GM04504 (cell line): ENCODE data around the gene CDR2L.
"Not testable (repeated sequence)": the region's sequence is repeated elsewhere in the genome, so short reads cannot be mapped to it uniquely, and the experiment has no call there.

ENCODE experiments used
- DNase-seq: peaks from one replicate; pipeline ENCODE4 v3.0.0-alpha.2; 2012; ENCODE audit warnings: low read depth

CDR2L gene

DNA sequence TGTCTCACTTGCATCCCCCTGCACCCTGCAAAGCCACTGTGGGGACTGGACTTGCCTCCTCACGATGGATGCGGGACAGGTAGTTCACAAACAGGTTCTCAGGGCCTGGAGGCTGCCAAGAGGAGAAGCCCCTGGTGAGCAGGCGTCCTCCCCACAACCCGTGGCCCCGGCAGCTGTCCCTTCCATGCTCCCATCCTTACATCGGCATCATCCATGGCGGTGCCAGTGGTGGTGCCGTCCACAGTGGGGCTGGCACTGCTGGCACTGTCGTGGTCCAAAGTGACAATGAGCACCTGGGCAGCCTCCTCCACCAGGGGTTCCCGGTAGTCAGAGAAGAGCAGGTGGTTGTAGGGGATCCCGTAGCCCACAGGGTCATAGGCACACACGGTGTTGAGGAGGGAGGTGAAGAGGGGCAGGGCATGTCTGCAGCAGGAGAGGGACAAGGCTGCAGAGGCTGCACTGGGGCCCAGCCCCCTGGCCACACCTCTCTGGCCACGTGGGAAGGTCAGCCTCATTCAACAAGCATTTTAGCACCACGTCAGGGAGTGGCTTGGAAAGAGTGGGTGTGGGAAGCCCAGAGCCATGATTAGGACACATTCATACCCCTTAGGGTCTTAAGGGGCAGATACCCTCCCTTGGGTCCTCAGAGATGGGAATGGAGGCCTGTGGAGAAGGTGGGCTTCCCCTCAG lies 27.5 kb upstream of the CDR2L start:
- no peak for DNase-seq

DNA sequence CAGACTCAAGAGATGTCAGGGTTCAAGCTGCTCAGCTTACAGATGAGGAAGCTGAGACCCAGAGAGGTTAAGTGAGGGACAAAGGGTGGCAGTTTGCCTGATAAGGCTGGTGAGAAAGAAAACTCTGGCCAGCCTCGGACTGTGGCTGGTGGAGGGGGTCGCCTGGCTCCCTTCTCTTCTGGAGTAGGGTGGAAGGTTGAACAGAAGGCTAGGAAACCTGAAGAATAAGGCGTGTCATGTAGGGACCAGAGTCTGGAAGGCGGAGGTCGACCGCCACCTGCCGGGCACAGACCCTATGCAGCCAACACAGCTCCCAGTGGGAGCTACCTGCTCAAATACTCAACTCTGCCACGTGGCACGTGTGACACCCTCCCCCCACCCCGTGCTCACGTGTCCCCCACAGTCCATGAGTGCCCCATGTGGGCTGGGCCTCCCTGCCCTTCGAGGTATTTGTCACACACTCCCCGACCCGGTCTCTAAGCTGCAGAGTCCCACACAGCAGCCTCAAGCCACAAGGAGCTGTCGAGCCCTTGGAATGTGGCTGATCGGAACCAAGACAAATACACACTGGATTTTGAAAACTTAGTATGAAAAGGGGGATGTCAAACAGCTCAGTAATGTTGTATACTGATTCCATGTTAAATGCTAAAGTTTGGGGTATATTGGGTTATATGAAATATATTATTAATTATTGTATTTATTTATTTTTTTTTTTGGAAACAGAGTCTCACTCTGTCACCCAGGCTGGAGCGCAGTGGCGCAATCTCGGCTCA lies 26.7 kb upstream of the CDR2L start:
- DNase-seq: no peak

DNA sequence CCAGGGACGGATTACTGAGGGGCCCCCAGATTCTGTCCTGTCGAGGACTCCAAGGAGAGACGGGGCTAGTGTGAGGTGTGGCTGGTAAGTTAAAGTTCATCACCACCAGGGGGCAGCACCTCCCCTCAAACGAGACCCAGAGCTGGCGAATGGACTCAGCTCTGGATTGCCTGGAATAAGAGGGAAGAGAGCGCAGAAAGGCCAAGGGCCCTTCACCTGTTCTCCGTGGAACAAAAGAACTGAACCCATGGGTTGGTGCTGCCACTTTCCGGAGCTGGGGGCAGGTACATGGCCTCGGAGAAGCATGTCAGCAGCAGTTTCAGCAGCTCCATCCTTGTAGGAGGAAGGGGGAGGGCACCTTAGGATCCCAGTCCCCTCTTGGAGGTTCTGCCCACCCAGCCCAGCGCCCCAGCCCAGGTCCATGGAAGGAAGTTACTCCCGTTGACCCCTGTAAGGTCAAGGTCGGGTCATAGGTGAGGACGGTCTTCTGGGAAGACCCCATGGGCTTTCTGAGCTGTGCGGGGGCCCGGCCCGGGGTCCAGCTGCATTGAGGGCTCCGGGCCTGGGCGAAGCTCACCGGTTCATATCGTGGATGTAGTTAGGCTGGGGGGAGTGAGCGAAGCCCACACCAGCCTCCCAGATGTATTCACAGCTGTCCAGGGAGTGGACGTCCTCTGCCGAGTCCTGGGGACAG lies 25.6 kb upstream of the CDR2L start:
- DNase-seq: peak; percentile 72

DNA sequence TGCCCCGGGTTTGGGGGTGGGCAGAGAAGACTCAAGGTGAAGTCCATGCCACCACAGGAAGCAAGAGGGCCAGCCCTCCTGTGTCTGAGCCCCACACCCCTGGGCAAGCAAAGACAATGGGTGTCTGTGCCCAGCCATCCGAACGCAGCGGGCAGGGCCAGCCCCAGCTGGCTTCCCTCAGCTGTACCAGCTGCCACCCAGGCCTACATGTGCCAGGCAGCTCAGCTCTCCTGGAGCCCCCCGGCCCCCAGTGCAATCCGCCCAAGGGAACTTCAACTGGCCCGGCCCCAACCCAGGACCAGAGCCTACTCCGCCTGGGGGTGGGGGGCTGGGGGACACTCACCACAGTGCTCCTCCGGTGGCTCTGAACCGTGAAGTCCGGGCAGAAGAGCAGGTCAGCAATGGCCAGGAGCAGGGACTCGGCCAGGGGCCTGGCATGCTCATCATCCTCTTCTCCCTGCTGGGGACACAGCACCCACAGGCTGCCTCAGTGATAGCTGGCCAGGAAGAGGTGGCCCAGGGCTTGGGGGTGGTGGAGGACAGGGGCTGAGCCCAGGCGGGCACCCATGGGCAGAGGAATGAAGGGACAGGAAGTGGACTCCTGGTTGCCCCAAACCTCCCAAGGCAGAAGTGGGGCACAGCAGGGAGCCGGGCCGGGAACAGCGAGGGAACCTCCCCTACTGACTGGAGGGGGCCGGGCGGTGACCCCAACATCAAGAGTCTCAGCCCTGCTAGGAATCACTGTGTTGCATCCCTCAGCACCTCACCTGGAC lies 24.6 kb upstream of the CDR2L start:
- no peak for DNase-seq

DNA sequence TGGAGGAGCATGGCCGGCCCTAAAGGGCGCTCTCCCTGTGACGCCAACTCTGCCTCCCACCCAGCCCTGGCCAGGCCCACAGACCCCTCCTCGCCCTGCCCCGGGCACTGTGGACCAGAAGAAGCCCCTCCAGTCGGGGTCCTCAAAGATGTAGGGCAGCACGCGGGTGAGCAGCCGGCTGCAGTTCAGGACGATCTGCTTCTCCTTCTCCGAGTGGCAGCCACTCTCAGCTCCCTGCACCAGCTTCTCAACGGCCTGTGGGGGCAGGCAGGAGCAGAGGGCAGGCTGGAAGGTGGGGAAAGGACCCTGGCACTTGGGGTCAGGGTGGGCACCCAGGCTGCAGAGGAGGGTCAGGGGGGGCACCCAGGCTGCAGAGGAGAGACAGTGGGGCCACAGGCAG lies 23.8 kb upstream of the CDR2L start:
- no peak for DNase-seq

DNA sequence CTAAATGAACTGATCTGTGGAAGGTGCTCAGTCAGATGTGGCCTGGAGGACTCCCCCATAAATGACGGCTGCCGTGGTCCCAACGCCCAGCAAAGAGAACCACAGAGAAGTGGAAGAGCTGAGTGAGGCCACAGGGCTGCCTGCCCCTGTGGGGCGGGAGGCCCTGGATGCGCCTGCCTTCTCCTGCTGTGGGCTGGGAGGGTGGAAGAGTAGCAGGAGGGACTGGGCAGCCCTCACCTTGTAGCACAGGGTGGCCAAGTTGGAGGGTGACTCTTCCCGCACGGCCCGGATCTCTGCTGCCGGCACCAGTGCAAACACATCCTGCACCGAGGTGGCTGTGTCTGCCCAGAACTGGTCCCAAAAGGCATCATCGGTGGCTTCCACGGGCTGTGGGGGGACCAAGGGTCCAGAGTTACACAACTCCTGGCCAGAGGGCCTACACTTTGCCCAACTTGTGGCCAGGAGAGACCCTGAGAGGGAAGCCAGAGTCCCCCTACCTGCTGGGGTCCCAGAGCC lies 23.1 kb upstream of the CDR2L start:
- no peak for DNase-seq

DNA sequence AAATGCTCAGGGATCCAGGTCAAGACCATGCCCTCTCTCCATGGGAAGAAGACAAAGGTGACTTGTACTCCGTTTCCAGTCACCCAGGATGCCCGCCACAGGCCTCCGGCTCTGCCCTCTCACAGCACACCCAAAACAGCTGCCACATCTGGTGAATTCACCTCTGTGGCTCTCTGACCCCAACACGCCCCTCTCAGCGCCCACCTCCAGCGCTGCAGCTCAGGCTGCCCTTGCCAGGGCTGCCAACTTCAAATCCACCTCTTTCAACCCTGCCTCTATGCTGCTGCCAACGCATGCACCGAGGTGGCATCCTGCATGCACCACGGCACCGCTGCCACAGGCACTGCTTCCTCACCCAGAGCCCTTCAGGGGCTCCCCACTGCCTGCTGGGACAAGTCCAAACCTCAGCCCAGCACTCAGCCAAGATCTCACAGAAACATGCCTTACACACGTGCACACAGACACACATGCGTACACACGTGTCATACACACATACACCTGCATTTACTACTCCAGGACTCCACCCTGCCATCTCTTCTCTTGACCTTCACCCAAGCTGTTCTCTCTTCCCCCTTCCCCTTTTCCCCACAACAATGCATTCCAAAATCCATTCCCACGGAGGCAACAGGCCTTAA lies 22.3 kb upstream of the CDR2L start:
- no peak for DNase-seq

DNA sequence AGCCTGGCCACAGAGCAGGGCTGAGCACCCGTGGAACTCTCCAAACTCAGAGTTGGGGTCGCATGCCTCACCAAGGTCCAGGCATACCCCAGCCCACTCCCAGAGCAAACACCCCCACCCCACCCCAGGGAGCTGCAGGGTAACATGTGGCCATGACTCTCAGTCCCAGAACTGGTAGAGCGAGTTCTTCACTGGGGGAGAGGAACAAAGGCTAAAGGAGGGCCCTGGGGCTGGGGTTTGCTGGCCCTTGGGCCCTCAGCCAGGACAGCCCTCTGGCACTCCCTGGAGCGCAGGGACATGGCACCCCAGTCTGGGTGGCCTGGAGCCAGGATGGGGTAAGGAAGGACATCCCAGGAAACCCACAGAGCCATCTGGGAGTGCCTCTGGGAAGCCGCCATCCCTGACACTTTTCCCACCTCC lies 19.1 kb upstream of the CDR2L start:
- no peak for DNase-seq

DNA sequence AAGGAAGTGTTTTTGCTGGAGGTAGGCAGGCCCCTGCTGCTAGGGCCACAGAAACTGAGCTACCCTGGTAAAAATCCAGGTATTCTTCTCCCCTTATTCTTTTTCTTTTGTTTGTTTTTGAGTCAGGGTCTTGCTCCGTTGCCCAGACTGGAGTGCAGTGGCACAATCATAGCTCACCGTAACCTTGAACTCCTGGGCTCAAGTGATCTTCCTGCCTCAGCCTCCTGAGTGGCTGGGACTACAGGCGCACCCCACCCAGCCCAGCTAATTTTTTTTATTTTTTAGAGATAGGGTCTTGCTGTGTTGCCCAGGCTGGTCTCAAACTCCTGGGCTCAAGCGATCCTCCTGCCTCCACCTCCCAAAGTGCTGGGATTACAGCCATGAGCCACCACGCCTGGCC lies 17.9 kb upstream of the CDR2L start:
- not testable (repeated sequence) for DNase-seq

DNA sequence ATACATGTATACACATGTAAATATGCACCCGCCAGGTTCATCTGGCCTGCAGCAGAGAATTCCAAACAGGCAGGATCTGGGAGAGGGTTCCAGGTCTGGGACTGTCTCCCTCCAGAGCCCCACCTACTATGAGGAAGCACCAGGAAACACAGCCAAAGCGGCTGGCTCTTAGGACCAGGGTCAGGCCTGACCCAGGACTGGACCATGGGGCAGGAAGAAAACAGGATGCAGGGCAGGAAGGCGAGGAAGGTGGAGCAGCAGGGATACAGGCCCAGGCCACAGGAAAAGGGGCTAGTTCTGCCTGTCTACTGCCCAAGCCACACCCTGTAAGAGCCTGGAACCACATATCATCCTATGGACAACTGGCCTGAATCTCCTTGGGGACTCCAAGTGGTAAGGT lies 17.0 kb upstream of the CDR2L start:
- no peak for DNase-seq

DNA sequence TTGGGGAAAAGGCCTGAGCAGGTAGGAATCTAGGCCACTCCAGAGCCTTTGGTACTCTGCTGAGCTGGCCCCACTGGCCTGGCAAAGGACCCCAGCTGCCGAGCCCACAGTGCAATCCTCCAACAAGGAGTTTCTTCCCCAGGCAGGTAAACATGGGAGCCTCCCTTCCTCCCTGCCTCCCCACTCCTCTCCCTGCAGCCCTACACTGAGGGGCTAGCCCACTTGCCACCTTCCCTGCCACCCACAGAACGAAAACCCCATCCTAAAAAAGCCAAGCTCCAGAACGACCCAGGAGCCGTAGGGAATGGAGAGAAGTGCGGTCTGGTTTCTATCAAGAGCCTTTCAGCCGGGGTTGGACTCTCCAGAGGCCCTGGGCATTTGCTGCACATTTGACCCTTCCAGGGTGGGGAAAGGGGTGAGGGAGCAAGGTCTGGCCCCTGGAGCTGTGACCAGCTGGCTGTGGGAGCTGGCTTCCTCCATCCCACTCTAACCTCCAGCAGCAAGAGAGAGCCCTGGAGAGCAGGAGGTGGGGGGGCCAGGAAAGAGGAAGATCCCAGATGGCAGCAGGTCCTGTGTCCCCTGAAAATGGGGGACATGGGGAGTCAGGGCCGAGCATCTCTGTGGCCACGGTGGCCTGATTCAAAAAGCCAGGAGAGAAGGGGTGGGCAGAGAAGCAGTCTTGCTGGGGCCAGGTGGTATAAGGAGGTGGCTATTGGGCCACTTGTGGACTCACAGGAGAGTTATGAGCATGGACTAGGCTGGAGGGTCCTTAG lies 16.2 kb upstream of the CDR2L start:
- no peak for DNase-seq

DNA sequence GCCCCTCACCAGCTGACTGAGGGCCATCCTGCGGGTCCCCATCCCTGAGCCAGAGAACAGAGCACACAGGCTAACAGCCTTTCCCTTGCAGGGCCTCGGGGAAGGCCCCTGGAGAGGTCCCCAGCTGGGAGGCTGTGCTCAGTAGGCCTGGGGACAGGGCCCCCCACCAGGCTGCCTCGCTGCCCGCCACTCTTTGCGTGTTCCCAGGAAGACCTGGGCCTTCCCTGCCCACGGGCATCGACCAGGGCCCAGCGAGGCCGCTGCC lies 15.7 kb upstream of the CDR2L start:
- DNase-seq: no peak

DNA sequence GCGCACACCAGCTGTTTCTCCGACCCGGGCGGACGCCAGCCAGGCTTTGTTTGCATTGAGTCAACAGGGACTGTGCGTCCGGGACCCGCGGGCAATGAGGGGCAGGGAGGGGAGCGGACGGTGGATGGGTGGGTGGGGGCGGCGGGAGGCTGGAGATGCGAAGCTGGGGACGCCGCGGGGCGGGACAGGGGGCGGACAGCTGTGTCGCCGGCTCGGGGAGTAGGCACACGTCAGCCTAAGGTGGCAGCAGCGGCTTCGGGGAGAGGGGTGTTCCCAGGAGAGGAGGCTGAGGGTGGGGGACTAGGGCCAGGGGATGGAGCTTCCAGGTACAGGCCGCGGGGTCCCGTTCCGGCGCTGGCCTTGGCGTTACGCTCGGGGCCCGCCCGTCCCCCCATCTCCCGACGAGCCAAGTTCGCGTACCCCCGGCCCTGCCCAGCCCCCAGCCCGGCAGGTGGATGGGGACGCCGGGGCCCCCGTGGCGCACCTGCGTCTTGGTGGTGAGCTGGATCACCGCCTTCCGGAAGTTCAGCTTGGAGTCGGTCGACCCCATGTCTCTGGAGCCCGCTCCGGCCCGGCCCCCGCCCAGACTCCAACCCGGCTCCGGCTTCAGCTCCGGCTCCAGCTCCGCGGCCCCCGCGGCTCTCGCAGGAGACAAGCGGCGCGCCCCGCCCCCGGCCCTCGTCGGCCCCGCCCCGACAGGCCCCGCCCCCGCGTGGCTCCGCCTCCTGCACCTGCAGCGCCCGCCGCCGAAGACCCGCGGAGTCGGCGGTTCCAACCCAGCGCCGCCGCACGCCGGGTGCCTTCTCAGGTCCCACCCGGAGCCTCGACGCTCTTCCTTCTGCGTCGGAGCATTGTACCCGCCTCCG lies 15.1 kb upstream of the CDR2L start, which contains the start of gene HID1:
TSS of gene HID1 (minus strand) at position 653 of the 866 bp plus-strand sequence. CDS start at position 550, 103 bp downstream.
- DNase-seq: no peak

DNA sequence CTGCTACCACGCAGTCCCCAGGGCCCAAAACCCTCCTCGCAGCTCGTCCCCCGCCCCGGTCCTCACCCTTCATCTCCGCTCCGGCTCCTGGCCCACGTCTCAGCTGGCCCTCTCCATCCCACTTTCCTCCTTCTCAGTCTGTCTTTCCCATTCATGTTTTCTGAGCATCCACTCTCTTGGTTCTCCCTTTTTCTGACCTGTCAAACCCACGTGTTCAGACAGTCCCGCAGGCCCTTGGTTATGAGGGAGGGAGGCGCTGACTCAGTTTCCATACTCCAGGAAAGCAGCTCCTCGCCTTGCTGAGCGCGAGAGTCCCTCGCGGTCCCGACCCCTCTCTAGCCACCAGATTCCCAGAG lies 14.5 kb upstream of the CDR2L start:
- DNase-seq: no peak

DNA sequence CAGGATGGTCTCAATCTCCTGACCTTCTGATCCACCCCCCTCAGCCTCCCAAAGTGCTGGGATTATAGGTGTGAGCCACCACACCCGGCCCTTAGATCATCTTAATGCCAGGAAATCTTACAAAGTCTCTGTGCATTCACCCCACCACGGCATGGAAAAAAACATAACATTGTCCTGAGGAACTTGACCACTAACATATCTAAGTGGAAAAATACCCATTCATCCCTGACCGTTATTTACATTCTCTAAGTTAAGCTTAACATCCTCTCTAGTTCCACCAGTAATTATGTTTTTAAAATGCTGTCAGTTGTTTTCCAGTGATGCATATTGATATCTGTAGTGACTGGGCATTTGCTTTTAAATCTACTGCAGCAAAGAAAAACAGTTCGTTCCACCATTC lies 11.5 kb upstream of the CDR2L start:
- DNase-seq: no peak

DNA sequence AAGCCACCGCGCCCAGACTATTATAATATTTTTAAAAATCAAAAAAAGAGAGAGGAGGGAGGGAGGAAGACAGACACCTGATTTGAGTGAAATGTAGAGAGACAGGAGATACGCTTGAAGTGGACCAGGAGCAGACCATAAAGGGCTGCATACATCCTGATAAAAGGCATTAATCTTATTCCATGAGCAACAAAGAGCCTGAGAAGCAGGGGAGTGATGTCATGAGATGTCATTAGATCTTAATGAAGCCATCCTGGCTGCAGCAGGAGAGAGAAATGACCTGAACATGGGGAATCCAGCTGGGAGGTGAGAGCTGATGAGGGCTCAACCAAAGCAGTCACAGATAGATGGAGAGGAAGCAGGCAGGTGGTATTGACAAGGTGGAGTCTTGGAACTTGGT lies 9.6 kb upstream of the CDR2L start:
- no peak for DNase-seq

DNA sequence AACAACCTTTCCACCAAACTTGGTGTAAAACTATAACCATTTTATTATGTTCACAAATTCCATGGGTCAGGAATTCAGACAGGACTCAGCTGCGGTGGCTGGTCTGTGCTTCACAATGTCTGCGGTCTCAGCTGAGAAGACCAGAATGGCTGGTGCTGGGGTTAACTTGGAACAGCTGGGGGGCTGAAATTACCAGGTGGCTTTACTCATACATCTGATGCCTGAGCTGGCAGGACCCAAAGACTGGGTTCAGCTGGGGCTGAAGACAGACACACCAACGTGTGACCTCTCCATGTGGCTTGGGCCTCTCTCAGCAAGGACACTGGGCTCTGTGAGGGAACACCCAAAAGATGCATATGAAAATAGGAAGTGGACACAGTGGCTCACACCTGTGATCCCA lies 9.2 kb upstream of the CDR2L start:
- no peak for DNase-seq

DNA sequence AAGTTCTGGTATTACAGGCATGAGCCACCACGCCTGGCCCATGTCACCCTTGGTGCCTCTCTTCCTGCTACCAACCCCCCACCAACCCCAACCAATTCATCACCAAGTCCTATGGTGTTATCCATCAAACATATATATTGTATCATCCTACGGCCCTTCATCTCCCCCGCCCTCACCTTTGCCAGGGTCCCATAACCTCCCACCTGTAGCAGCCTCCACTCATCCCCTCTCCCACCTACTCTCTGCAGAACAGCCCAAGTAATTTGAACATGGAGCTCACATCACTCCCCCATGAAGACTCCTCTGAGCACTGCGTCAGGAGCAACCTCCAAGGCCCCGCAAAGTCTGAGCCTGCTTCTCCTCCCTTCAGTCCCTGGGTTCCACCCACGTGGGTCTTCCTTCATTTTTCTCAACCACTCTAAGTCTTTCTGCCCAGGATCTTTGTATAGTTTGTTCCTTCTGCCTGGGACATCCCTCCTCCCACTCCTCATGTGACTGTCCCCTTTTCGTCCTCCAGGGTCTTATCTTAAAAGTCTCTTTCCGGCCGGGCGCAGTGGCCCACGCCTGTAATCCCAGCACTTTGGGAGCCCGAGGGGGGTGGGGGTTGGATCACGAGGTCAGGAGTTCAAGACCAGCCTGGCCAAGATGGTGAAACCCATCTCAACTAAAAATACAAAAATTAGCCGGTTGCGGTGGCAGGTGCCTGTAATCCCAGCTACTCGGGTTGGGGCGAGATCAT lies 7.9 kb upstream of the CDR2L start:
- DNase-seq: no peak

DNA sequence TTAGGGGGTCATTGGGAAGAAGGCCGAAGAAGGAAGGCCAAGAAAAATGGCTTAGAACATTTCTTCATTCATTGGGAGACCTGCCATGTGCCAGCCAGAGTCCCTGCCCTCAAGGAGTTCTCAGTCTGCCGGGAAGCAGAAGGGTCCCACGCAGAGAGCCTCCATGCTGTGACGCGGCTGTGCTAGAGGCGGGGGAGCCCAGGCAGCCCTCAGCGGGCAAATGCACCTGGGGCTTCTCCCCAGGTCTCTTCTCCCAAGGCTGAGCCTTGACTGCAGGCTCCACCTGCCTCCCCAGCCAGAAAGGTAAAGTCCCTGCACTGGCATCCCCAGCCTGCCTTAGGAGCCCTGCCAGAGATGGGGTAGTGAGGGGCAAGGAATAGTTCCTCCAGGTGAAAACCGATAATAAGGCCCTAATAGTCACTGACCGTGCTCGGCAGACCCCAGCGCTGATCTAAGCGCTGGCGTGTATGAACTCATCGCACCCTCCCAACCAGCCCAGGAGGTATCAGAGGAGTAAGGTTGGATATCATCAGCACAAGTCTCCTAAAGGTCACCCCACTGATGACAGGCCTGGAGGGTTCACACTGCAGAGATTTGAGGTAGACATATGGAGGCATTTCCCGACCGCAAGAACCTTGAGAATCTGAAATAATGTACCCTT lies 6.0 kb upstream of the CDR2L start:
- DNase-seq: no peak
